Measurements from ENCODE around the gene NOTCH1. TPM values are rescaled to one million over a fixed set of nuclear protein-coding genes. Genes with fewer than 3 reads are reported as not detected.
"Not testable (repeated sequence)": the region's sequence is repeated elsewhere in the genome, so short reads cannot be mapped to it uniquely, and the experiment has no call there.

Gene NOTCH1
- total RNA-seq, 1 donor from 2014 or later, result 29.7 TPM

DNA sequence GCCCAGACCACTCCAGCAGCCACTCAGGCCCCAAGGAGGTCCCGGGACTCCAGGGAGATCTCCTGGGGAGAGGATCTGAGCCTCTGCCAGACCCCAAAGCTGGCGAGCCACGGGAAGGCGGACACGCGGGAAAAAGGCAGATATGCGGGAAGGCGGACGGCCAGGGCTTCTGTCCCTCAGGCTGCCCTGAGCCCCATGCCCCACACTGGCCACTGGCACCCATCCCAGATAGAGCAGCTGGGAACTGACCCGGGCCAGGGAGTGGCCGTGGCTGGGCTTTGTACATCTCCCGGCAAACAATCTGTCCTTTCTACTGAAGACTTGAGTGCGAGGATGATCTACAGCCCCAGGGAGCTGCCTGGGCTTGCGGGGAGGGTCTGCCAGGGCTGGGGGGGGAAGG lies 21.1 kb upstream of the NOTCH1 start:
- intact Hi-C loops (cut with DNase I), result no loop called here
- DNase-seq (ENCODE audit: low spot score), result no peak

DNA sequence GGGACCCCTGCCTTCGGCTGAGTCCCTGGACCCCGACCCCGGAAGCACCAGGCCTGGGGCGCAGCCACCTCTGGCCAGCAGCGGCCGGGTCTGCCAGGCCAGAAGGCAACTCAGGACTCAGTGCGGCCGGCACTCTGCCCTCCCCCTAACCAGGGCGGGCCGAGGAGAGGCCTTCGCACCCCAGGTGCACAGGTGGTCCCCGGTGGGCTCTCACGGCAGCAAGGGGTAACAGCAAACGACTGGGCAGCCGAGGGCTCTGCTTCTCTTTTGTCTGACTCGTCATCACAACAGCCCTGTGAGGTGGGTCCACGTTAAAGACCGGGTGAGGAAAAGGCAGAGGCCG lies 20.7 kb upstream of the NOTCH1 start:
- DNase-seq (ENCODE audit: low spot score), result no peak
- intact Hi-C loops (cut with DNase I), result no loop called here

DNA sequence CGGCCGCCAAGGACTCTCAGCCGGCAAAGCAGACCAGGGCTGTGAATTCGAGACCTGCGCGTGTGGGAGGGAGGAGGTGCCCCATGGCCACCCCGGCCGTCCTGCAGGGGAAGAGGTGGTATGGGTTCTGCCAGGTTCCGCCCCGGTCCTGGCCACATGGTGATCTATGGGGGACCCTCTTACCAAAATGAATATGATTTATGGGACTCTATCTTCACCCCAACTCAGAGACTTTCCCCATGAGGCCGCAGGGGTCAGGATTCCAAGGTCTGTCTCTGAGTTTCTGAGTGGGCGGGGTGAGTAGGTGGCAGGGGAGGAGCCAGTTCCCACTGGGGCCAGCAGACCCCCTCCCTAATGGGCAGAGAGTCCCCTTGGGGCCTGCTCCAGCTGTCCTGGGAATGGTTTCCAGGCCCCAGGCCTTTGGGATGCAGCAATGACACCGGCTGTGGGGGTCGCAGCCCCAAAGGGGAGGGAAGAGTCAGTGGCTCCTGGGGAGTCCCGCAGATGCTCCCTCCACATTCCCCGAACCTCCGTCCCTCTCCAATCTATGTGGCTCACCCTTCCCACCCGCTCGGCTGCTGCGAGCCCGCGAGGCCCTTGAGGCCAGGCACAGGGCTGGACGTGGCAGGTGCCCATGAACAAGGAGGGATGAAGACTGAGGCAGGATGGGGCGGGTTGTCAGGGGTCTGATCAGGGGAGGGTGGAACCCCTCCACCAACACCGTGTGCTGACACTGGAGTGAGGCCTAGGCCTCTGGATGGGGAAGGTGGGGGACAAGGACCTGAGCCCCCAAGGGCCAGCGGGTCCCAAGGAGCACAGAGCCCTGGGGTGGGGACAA lies 20.1 kb upstream of the NOTCH1 start:
- no peak for DNase-seq (ENCODE audit: low spot score)
- intact Hi-C loops (cut with DNase I), result loop anchor here (2.0 kb wide), 2 partner anchors 19 to 21 kb away; partner anchors contain the start of gene NOTCH1

DNA sequence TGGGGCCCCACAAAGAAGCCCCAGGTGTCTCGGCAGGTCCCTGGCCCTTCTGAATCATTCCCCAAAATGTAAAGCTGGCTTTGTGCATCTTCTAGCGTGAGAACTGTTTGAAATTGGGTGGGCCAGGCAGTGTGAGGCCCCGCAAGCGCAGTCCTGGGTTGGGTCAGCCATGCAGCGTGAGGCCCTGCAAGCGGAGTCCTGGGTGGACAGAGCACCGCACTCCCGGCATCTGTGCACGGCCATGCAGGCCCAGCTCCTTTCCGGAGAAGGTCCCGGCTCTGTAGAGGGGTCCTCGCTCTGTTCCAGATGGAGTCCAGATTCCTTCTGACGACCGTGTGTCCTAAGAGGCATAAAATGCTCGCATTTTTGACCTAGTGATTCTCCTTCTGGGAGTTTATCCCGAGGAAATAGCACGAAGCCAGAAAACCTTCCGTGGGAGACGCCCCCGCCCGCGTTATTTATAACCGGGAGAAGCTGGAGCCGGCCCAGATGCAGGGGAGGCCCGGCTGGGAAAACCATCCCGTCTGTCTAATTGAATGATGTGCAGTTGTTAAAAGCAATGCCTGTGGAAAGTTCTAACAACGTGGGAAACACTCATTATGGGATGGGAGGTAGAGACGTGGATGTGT lies 19.4 kb upstream of the NOTCH1 start:
- intact Hi-C loops (cut with DNase I), result loop anchor here (2.0 kb wide), 2 partner anchors 18 to 22 kb away; partner anchors contain the start of gene NOTCH1

DNA sequence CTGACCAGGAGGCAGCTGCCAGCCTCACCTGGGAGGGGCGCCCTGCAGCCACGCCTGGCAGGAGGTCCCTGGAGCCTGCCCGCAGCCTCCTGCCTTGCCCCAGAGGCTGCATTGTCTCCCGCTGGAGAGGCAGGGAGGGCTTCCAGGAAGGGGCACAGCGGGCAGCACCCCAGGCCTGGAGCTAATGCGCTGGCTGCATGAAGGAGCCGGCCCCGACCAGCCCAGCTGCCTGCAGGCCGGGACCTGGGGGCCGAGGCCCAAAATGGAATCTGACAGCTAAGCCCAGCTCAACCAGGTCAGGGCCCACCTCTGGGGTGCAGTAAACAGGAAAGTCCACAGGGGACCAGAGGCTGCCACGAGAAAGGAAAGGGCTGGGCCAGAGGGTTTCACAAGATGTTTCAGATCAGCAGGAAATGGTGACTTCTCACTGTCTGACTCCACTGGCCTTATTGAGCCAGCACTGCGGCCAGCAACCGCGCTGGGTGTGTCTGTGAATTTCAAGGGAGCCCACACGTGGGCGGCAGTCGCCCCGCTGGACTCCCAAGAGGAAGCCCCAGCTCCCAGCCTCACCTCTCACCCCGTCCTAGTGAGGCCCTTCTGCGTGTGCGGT lies 18.6 kb upstream of the NOTCH1 start:
- DNase-seq (ENCODE audit: low spot score), result peak; percentile 91
- intact Hi-C loops (cut with DNase I), result loop anchor here (2.0 kb wide), 2 partner anchors 18 to 22 kb away; partner anchors contain the start of gene NOTCH1

More for the DNA sequence above, 19.4 kb upstream of the NOTCH1 start:
- DNase-seq (ENCODE audit: low spot score), result no peak

DNA sequence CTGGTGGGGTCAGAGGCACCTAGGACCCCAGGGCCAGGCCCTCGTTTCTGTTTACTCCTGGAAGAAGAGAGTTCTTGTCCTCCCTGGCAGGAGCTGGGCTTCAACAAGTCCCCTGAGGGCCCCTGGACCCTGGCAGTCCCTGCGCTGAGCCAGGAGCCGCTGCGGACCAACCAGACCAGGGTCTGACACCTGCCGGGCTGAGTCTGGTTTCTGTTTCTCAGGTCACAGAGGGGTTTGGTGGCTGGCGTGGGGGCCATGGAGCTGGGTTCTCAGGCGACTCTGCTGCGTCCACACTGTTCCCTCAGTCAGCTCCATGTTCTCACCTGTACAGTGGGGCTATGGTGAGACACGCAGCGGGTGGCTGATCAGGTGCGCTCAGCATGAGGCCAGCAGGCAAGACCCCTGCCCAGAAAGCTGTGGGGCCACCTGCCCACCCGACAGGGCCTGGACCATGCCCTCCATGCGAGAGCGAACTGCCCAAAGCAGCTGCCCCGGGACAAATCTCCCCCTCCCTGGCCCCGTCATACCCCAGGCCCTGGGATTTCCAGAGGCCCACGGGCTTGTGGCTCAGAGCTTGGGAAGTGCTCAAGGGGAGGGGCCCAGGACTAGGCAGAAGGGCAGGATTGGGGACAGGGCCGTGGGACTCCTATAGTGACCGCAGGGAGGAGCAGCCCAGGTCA lies 17.9 kb upstream of the NOTCH1 start:
- no peak for DNase-seq (ENCODE audit: low spot score)
- intact Hi-C loops (cut with DNase I), result loop anchor here (2.0 kb wide), 2 partner anchors 17 to 23 kb away; partner anchors contain the start of gene NOTCH1

DNA sequence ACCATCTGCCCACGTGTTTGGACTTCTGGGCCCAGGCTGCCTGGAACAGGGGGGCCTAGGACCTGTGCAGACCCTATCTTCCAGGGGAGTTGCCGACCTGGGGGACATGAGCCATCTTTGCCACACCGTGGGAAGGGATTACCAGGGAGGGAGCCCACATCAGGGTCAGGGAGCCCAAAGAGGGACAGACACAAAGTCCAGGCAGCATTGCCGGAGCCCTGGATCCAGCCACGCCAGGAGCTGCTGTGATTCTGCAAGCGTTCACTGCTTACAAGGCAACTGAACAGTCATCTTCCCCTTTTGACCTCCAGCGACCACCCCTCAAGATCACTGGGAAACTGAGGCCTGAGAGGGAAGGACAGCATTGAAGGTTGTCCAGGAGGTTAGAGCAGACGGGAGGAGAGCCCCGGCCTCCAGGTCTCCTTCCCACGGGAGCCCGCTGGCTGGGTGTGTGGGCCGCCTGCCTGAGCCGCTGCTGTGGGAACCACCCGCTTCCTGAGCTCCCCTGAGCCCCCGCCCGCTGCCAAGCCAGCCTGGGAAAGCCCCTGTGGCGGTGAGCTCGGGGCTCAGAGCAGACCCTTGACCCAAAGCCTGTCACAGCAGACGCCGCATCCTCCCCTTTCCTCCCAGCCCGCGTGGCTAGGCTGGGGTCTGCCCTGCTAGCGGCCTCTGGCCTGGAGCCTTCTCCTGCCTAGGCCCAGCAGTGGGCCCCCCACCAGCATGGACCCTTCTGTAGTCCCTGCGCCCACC lies 17.1 kb upstream of the NOTCH1 start:
- intact Hi-C loops (cut with DNase I), result no loop called here
- no peak for DNase-seq (ENCODE audit: low spot score)

DNA sequence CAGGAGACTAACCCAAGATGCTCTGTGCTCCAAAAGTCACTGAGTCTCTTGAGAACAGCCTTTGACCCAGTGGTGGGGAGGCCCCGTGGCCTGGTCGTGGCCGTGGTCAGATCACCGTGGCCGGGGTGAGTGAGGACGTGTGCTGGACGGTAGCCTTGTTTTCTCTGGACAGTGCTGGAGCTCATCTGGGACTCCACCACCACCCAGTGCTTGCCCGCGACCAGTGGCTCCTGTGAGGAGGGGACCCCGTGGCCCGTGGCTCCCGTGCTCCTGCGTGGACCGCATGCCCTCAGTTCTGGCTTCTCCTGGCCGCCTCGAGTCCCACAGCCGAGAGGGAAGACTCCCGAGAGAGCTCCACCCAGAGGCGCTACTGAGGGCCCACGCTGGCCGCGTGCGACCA lies 15.9 kb upstream of the NOTCH1 start:
- no peak for DNase-seq (ENCODE audit: low spot score)
- intact Hi-C loops (cut with DNase I), result no loop called here

DNA sequence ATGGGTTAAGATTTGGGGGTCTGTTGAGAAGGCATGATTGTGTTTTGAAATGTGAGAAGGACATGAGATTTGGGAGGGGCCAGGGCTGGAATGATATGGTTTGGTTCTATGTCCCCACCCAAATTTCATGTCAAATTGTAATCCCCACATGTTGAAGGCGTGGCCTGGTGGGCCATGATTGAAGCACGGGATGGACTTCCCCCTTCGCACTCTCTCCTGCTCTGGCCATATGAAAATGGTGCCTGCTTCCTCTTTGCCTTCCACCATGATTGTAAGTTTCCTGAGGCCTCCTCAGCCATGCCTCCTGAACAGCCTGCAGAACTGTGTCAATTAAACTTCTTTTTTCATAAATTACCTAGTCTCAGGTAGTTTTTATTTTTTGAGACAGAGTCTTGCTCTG lies 14.7 kb upstream of the NOTCH1 start:
- intact Hi-C loops (cut with DNase I), result no loop called here
- no peak for DNase-seq (ENCODE audit: low spot score)

DNA sequence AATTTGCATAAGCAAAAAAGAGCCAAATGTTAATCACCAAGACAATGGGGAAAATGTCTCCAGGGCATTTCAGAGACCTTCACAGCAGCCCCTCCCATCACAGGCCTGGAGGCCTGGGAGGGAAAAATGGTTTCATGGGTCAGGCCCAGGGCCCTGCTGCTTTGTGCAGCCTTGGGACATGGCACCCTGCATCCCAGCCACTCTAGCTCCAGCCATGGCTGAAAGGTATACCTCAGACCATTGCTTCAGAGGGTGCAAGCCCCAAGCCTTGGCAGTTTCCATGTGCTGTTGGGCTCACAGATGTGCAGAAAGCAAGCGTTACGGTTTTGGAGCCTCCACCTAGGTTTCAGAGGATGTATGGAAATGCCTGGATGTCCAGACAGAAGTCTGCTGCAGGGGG lies 13.5 kb upstream of the NOTCH1 start:
- DNase-seq (ENCODE audit: low spot score); intact Hi-C loops (cut with DNase I): not testable (repeated sequence)

DNA sequence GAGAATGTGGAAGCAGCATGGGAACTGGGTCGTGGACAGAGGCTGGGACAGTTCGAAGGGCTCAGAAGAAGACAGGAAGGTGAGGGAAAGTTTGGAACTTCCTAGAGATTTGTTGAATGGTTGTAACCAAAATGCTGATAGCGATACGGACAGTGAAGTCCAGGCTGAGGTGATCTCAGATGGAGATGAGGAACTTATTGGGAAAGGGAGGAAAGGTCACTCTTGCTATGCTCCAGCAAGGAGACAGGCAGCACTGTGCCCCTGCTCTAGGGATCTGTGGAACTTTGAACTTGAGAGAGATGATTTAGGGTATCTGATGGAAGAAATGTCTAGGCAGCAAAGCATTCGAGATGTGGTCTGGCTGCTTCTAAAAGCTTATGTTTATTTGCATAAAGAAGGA lies 13.0 kb upstream of the NOTCH1 start:
- DNase-seq (ENCODE audit: low spot score); intact Hi-C loops (cut with DNase I): not testable (repeated sequence)

DNA sequence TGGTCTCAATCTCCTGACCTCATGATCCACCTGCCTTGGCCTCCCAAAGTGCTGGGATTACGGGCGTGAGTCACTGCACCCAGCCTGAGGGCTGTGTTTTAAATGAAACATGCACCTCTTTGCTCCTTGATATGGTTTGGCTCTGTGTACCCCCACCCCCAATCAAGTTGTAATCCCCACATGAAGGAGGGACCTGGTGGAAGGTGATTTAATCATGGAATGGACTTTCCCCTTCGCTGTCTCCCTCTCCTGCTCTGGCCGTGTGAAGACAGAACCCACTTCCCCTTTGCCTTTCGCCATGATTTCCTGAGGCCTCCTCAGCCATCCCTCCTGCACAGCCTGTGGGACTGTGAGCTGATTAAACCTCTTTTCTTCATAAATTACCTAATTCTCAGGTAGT lies 12.5 kb upstream of the NOTCH1 start:
- intact Hi-C loops (cut with DNase I), result no loop called here
- DNase-seq (ENCODE audit: low spot score), result no peak

DNA sequence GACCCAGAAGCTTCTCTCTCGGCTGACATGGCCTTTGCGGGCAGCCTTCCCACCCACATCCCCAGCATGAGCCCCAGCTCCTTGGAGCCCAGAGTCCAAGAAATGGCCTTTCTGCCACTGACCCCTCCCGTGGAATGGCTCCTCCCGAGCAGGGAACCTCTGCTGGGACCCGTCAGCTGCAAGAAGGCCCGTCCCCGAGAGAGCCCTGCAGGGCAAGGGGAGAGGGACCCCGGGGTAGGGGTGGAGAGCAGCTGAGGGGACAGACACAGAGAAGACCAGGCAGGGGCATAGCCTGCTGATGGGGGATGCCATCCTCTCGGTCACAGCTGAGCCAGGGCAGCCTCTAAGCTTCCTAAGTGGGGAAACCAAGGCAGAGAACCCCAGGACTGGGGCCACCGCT lies 11.2 kb upstream of the NOTCH1 start:
- no peak for DNase-seq (ENCODE audit: low spot score)
- intact Hi-C loops (cut with DNase I), result no loop called here

DNA sequence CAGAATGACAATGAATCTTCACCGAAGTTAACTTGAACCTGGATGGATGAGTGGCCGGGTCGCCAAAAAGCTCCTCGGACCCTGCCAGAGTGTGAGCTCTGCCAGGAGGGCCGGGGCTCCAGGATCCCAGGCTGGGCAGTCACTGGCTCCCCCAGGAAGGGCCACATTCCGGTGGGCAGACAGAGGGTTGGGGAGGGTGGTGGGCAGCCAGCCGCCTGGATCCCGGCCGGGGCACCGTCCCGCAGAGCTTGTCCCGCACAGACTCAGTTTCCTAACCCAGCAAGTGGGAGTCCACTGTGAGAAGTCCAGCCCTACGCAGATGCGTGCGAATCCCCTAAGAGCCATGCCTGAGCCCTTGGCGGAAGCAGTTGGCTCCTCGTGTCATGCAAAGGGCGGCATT lies 10.3 kb upstream of the NOTCH1 start:
- no peak for DNase-seq (ENCODE audit: low spot score)

DNA sequence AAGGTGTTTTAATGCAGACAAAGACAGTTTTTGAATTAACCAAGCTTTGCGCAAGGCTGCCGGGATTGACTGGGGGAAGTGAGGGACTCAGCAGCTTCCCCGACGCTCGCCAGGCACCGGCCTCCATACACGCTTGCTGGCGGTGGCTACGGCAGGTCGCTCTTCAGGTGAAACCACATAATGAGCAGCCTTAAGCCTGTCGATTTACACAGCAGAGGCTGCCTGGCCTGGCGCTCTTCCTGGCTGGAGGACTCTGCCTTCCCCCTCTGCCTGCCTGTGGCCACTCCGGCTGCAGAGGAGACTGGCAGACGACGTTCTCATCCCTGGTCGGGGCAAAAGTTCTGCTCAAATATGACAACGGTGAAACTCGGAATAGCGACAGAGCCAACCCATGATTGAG lies 9.0 kb upstream of the NOTCH1 start:
- intact Hi-C loops (cut with DNase I), result no loop called here
- DNase-seq (ENCODE audit: low spot score), result no peak

More for the DNA sequence above, 10.3 kb upstream of the NOTCH1 start:
- intact Hi-C loops (cut with DNase I), result no loop called here

DNA sequence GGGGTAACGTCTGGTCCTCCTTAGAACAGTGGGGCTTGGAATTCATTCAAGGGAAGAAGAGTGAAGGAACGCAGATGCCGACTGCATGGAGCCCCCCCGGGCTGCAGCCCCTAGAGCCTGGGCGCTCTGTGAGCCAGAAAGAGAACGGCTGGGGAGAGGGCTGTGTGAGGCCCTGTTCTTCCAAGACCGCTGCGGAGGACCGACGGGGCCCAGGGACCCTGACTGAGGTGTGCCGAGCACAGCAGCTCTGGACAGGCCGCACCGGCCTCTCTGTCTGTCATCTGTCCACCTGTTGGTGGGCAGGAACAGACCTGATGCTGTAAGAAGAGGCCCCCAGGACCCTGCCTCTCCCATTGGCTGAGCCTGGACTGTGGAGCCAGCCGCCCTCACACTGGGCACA lies 7.7 kb upstream of the NOTCH1 start:
- DNase-seq (ENCODE audit: low spot score), result no peak
- intact Hi-C loops (cut with DNase I), result no loop called here

DNA sequence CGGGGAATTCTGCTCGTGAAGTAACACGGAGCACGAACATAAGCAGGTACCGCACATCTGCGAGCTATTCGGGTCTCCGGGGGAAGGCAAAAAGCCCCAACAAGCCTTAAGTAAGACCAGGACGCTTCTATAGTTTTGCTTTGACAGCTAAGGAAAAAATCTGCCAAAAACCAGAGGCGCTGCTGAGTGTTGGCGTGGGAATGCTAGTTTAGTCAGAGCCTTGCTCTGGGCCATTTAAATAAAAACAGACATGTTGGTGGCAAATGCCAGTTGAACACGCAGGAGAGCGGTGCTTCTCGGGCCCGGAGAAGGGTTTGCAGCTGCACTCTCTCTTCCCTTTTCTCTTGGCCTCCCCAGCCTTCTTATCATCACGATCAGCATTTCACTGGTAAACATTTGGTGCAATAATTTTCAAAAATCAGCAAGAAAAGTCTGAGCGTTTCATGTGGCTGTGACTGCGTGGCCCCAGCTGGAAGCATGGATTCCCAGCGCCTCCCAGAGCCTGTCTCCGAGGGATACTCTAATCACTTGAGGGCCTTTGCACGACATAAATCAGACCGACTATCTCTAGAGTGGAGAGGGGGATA lies 6.4 kb upstream of the NOTCH1 start:
- intact Hi-C loops (cut with DNase I), result no loop called here
- no peak for DNase-seq (ENCODE audit: low spot score)

DNA sequence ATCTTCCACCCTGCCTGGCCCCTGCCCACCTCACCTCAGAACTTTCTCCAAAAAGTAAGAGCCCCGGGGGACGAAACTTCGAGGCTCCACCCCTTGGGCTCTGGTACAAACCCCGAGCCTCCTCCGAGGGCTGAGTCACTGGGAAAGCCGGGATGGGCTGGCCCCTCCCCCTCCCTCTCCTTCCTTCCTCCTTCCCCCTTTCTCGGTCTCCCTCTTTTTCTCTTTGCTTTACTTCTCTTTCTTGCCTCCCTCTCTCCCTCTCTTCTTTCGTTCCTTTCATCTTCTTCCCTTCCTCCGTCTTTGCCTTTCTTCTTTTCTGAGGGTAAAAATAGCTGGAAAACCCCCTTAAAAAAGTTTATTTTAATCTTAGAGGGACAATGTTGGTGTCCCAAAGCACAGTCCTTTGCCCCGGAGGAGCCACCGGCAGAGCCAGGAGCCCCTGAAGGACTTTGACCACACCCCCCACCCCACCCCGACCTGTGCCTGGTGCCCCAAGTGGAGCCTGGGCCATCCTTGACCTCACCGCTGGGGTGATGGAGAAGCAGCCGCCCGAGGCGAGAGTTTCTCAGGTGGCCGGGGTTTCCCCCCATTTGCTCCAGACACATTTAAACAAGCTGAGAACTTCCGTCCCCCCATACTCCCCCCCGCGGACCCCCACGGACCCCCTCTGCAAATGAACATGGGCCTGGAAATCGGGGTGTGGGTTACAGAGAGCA lies 5.7 kb upstream of the NOTCH1 start:
- DNase-seq (ENCODE audit: low spot score), result no peak
- intact Hi-C loops (cut with DNase I), result no loop called here

Data from cardiac septum (tissue), 1 donor.